NCI-H510A (cell line): Measurements from ENCODE around the gene CTXN1.
A peak's percentile ranks its signal among the peaks of the same experiment; 100 is the strongest.
"Not testable (repeated sequence)": the region's sequence is repeated elsewhere in the genome, so short reads cannot be mapped to it uniquely, and the experiment has no call there.

Experiments used
- DNase-seq: peaks from one replicate; lab custom pipeline; 2025; lab: John Stamatoyannopoulos, UW

The CTXN1 gene

GRCh38 chr19:7900401-7900870, 25.5 kb downstream of the CTXN1 start:
- no peak for DNase-seq

- DNase-seq: no peak
These were observed 26.1 kb downstream of the CTXN1 start for GRCh38 chr19:7899751-7900378.

- no peak for DNase-seq
These were observed 27.0 kb downstream of the CTXN1 start for GRCh38 chr19:7898967-7899366.

- no peak for DNase-seq
These were observed 28.6 kb downstream of the CTXN1 start for GRCh38 chr19:7897292-7897691.

- DNase-seq: no peak
These were observed 30.4 kb downstream of the CTXN1 start for GRCh38 chr19:7895565-7895964.

- peak; percentile 53 for DNase-seq
These were observed 31.2 kb downstream of the CTXN1 start for GRCh38 chr19:7894612-7895309.

GRCh38 chr19:7893362-7894101, 32.4 kb downstream of the CTXN1 start:
- DNase-seq: not testable (repeated sequence)

- no peak for DNase-seq
These were observed 37.1 kb downstream of the CTXN1 start for GRCh38 chr19:7888826-7889217.

- peak; percentile 47 for DNase-seq
These were observed 37.6 kb downstream of the CTXN1 start, which contains the start of gene LRRC8E for GRCh38 chr19:7888145-7888825. Gene LRRC8E, plus strand, starts transcription at chr19:7888510. Its CDS starts 7,094 bp downstream, at chr19:7895604.

- DNase-seq: no peak
These were observed 38.4 kb downstream of the CTXN1 start for GRCh38 chr19:7887408-7888144.

- DNase-seq: no peak
These were observed 40.1 kb downstream of the CTXN1 start for GRCh38 chr19:7885818-7886217.

GRCh38 chr19:7883796-7884570, 42.0 kb downstream of the CTXN1 start:
- no peak for DNase-seq

- DNase-seq: peak; percentile 69
These were observed 42.8 kb downstream of the CTXN1 start for GRCh38 chr19:7883105-7883504.

- no peak for DNase-seq
These were observed 44.0 kb downstream of the CTXN1 start for GRCh38 chr19:7881910-7882309.

- no peak for DNase-seq
These were observed 46.1 kb downstream of the CTXN1 start for GRCh38 chr19:7879836-7880235.

- DNase-seq: no peak
These were observed 46.7 kb downstream of the CTXN1 start for GRCh38 chr19:7879111-7879807.

GRCh38 chr19:7877249-7877836, 48.6 kb downstream of the CTXN1 start:
- DNase-seq: no peak

GRCh38 chr19:7874897-7875273, 51.0 kb downstream of the CTXN1 start:
- DNase-seq: no peak
